H1 (cell line): Measurements from ENCODE around the gene TPD52L1. TPM values are rescaled to one million over a fixed set of nuclear protein-coding genes. Genes with fewer than 3 reads are reported as not detected.
"Not testable (repeated sequence)": the region's sequence is repeated elsewhere in the genome, so short reads cannot be mapped to it uniquely, and the experiment has no call there.

Experiments used
- CTCF ChIA-PET: fragments of 300-600 bp; sonication (Branson Sonifier 250); formaldehyde crosslinking; loops from one replicate; lab custom pipeline; 2021; ENCODE audit not compliant: partially characterized antibody; lab: Charles Lee
- POLR2A ChIA-PET: fragments of 300-600 bp; sonication (Branson Sonifier 250); formaldehyde crosslinking; loops from one replicate; lab custom pipeline; 2021; ENCODE audit warnings: inconsistent platforms; ENCODE audit not compliant: partially characterized antibody; lab: Charles Lee
- DNase-seq, 2 experiments: peaks; one replicate each; pipeline versions ENCODE4 v3.0.0 to v3.0.0-alpha.2; 2010 to 2022; ENCODE audit warnings: low spot score in 2 of 2, low read depth in 1 of 2, mixed read lengths in 1 of 2
- FAIRE-seq: peaks from 2 replicates; lab custom pipeline; 2011; peaks lifted over from hg19 to GRCh38; lab: Jason Lieb, UNC
- H2AFZ ChIP-seq: 2 replicates; pipeline ENCODE4 v1.8.1; 2012; ENCODE audit warnings: low read length, inconsistent platforms
- H2AK5ac ChIP-seq: 2 replicates; pipeline ENCODE4 v1.6.1; 2013; ENCODE audit warnings: low read depth, low read length
- H2BK120ac ChIP-seq: replicated peaks from 2 replicates; pipeline ENCODE3; 2013; ENCODE audit warnings: low read depth, low read length, inconsistent platforms
- H2BK12ac ChIP-seq: 2 replicates; pipeline ENCODE4 v1.6.1; 2013; ENCODE audit warnings: low read depth, low read length
- H2BK15ac ChIP-seq: 2 replicates; pipeline ENCODE4 v1.6.1; 2013; ENCODE audit warnings: low read length
- H2BK20ac ChIP-seq: 2 replicates; pipeline ENCODE4 v1.6.1; 2013; ENCODE audit warnings: low read length
- H2BK5ac ChIP-seq: 2 replicates; pipeline ENCODE4 v1.6.1; 2013; ENCODE audit warnings: low read depth, low read length
- H3K14ac ChIP-seq: 2 replicates; pipeline ENCODE4 v1.6.1; 2013; ENCODE audit warnings: inconsistent platforms; ENCODE audit not compliant: insufficient read length
- H3K18ac ChIP-seq: 2 replicates; pipeline ENCODE4 v1.6.1; 2013; ENCODE audit warnings: low read length; ENCODE audit errors: extremely low read depth
- H3K23ac ChIP-seq: 2 replicates; pipeline ENCODE4 v1.6.1; 2013; ENCODE audit warnings: inconsistent platforms; ENCODE audit not compliant: insufficient read length
- H3K23me2 ChIP-seq: 2 replicates; pipeline ENCODE4 v1.6.1; 2013; ENCODE audit warnings: low read depth, low read length
- H3K27ac ChIP-seq: 2 replicates; pipeline ENCODE4 v1.6.1; 2011; ENCODE audit warnings: low read depth, low read length, inconsistent platforms
- H3K27me3 ChIP-seq, 4 experiments: replicated peaks in 1 of 4; 1 replicate in 1 of 4; 2 replicates in 3 of 4; pipeline versions ENCODE4 v1.6.1 to v1.8.1; 2011 to 2013; ENCODE audit warnings: low read length in 3 of 4, mild to moderate bottlenecking in 3 of 4, inconsistent platforms in 2 of 4, mixed read lengths in 2 of 4, moderate library complexity in 1 of 4; ENCODE audit not compliant: control insufficient read depth in 3 of 4, insufficient read depth in 3 of 4; ENCODE audit errors: extremely low read depth in 1 of 4
- H3K36me3 ChIP-seq, 4 experiments: 2 replicates each; pipeline versions ENCODE4 v1.6.1 to v1.8.1; 2011 to 2013; ENCODE audit warnings: mild to moderate bottlenecking in 4 of 4, low read length in 3 of 4, moderate library complexity in 2 of 4, control low read depth in 1 of 4, inconsistent platforms in 1 of 4; ENCODE audit not compliant: insufficient read depth in 4 of 4, control insufficient read depth in 2 of 4
- H3K4ac ChIP-seq: replicated peaks from 2 replicates; pipeline ENCODE3; 2013; ENCODE audit warnings: low read length, low read depth, mixed read lengths, inconsistent platforms; ENCODE audit not compliant: insufficient read length
- H3K4me1 ChIP-seq, 4 experiments: replicated peaks in 1 of 4; 1 replicate in 1 of 4; 2 replicates in 3 of 4; pipeline versions ENCODE4 v1.6.1 to v1.8.1; 2011 to 2013; ENCODE audit warnings: low read length in 3 of 4, inconsistent platforms in 2 of 4, mixed read lengths in 1 of 4; ENCODE audit not compliant: insufficient read depth in 4 of 4, control insufficient read depth in 3 of 4
- H3K4me2 ChIP-seq, 2 experiments: 2 replicates each; pipeline versions ENCODE4 v1.6.1 to v1.8.1; 2011 to 2013; ENCODE audit warnings: low read depth in 2 of 2, low read length in 2 of 2, control low read depth in 1 of 2, inconsistent platforms in 1 of 2, mild to moderate bottlenecking in 1 of 2; ENCODE audit not compliant: insufficient read depth in 1 of 2
- H3K4me3 ChIP-seq, 4 experiments: fragments of 200-600, 300-600 bp in 1 of 4; sonication (generic), shearing (Covaris generic), sonication (Bioruptor Twin) in 1 of 4; 2 replicates each; pipeline versions ENCODE4 v1.5.1 to v1.8.1; 2011 to 2016; ENCODE audit warnings: low read length in 4 of 4, low read depth in 3 of 4, control low read depth in 2 of 4, inconsistent platforms in 2 of 4, mild to moderate bottlenecking in 2 of 4, mixed read lengths in 1 of 4, moderate library complexity in 1 of 4; ENCODE audit not compliant: insufficient read depth in 2 of 4; ENCODE audit errors: extremely low read depth in 1 of 4
- H3K56ac ChIP-seq: replicated peaks from 2 replicates; pipeline ENCODE3; 2013; ENCODE audit warnings: low read depth, mild to moderate bottlenecking, mixed read lengths, low read length, inconsistent platforms; ENCODE audit not compliant: insufficient read length
- H3K79me1 ChIP-seq: 2 replicates; pipeline ENCODE4 v1.6.1; 2013; ENCODE audit warnings: low read depth, low read length, control low read depth
- H3K79me2 ChIP-seq, 2 experiments: 2 replicates each; pipeline versions ENCODE4 v1.6.1 to v1.8.1; 2012 to 2013; ENCODE audit warnings: low read length in 2 of 2, mild to moderate bottlenecking in 2 of 2, inconsistent platforms in 1 of 2; ENCODE audit not compliant: insufficient read depth in 2 of 2, control insufficient read depth in 1 of 2
- H3K9ac ChIP-seq, 4 experiments: replicated peaks in 1 of 4; 1 replicate in 1 of 4; 2 replicates in 3 of 4; pipeline versions ENCODE4 v1.6.1 to v1.8.1; 2011 to 2013; ENCODE audit warnings: low read depth in 3 of 4, low read length in 3 of 4, control low read depth in 2 of 4, mild to moderate bottlenecking in 2 of 4, moderate library complexity in 2 of 4, inconsistent platforms in 1 of 4; ENCODE audit errors: extremely low read depth in 1 of 4
- H3K9me3 ChIP-seq, 2 experiments: 2 replicates each; pipeline versions ENCODE4 v1.6.1 to v1.8.1; 2012 to 2013; ENCODE audit warnings: mild to moderate bottlenecking in 2 of 2, moderate library complexity in 2 of 2, control low read depth in 1 of 2, inconsistent platforms in 1 of 2, low read depth in 1 of 2, low read length in 1 of 2, mixed read lengths in 1 of 2; ENCODE audit not compliant: insufficient read depth in 2 of 2
- H4K20me1 ChIP-seq, 2 experiments: replicated peaks in 1 of 2; 2 replicates each; pipeline versions ENCODE3 to v1.8.1; 2011 to 2013; ENCODE audit warnings: inconsistent platforms in 2 of 2, low read length in 2 of 2, mild to moderate bottlenecking in 1 of 2; ENCODE audit not compliant: insufficient read depth in 2 of 2, control insufficient read depth in 1 of 2
- H4K5ac ChIP-seq: 2 replicates; pipeline ENCODE4 v1.6.1; 2013; ENCODE audit warnings: low read length, low read depth, mixed read lengths, inconsistent platforms; ENCODE audit not compliant: insufficient read length
- H4K8ac ChIP-seq: 2 replicates; pipeline ENCODE4 v1.8.0; 2013; ENCODE audit warnings: mild to moderate bottlenecking, moderate library complexity, low read length, inconsistent platforms; ENCODE audit not compliant: insufficient read depth; ENCODE audit errors: extremely low read depth
- H4K91ac ChIP-seq: replicated peaks from 2 replicates; pipeline ENCODE3; 2013; ENCODE audit warnings: low read length, mixed read lengths, inconsistent platforms; ENCODE audit not compliant: insufficient read length
- CBX8 ChIP-seq: fragments of 300-800, 300-1000 bp; sonication (generic); IDR thresholded peaks from 2 replicates; pipeline ENCODE4 v1.7.1; 2016; ENCODE audit warnings: low read depth, low read length, borderline replicate concordance
- RNF2 ChIP-seq: fragments of 200-900, 300-1000 bp; sonication (generic); IDR thresholded peaks from 2 replicates; pipeline ENCODE4 v1.7.1; 2016; ENCODE audit warnings: borderline replicate concordance, low read depth, mild to moderate bottlenecking, antibody characterized with exemption, low read length; ENCODE audit not compliant: poor library complexity, severe bottlenecking; ENCODE audit errors: missing control alignments
- RXRA ChIP-seq: IDR thresholded peaks from 2 replicates; pipeline ENCODE4 v1.6.1; 2011; ENCODE audit warnings: low read depth, mild to moderate bottlenecking, low read length, moderate library complexity; ENCODE audit not compliant: insufficient read depth
- SIRT6 ChIP-seq: IDR thresholded peaks from one replicate; pipeline ENCODE4 v1.7.1; 2012; ENCODE audit warnings: low read length, inconsistent platforms
- SP4 ChIP-seq: IDR thresholded peaks from 2 replicates; pipeline ENCODE4 v1.6.1; 2012; ENCODE audit warnings: low read length, inconsistent platforms
- TAF1 ChIP-seq: IDR thresholded peaks from 2 replicates; pipeline ENCODE4 v1.6.1; 2011; ENCODE audit warnings: mild to moderate bottlenecking, low read depth, low read length
- TBP ChIP-seq: IDR thresholded peaks from 2 replicates; pipeline ENCODE4 v1.6.1; 2011; ENCODE audit warnings: low read depth, low read length, improper control_type of control experiment
- TEAD4 ChIP-seq: IDR thresholded peaks from 2 replicates; pipeline ENCODE4 v1.6.1; 2012; ENCODE audit warnings: low read depth, low read length, inconsistent platforms, mixed read lengths
- YY1 ChIP-seq: IDR thresholded peaks from 2 replicates; pipeline ENCODE4 v1.6.1; 2011; ENCODE audit warnings: low read depth, mild to moderate bottlenecking, low read length
- WGBS, 2 experiments: shearing (Covaris generic) in 1 of 2; methylation state at CpG; one replicate each; pipeline versions ENCODE4 v1.1.6 to v1.1.7; 2013 to 2015; ENCODE audit warnings: low lambda C conversion rate in 2 of 2, mixed read lengths in 2 of 2, inconsistent platforms in 1 of 2, low coverage in 1 of 2, missing lambda C conversion rate in 1 of 2; ENCODE audit not compliant: insufficient replicate concordance in 2 of 2, insufficient coverage in 1 of 2, insufficient read length in 1 of 2; ENCODE audit errors: extremely low coverage in 1 of 2, missing lambda C conversion rate in 1 of 2; 5-methylcytosine and 5-hydroxymethylcytosine counted together
- polyA plus RNA-seq, 7 experiments: library from polyadenylated mRNA; depleted of rRNA in 3 of 7; stranded (reverse) in 5 of 7; unstranded in 2 of 7; fragments of >200 nt in 5 of 7; fragments of 200-250 nt in 2 of 7; gene quantifications; 1 replicate in 5 of 7; 2 replicates in 1 of 7; 4 replicates in 1 of 7; pipeline versions ENCODE4 v1.2.1 to v1.2.3, GENCODE V29; 2011 to 2013; ENCODE audit warnings: missing spikeins in 2 of 7, mixed read lengths in 2 of 7
- total RNA-seq: library from RNA; stranded (reverse); fragmentation: NEBNext Ultra II Directional; extraction: Animal tissue kit (Norgen Biotek cat#: 25700); gene quantifications from 2 replicates; pipeline ENCODE4 v1.2.1, GENCODE V29; 2021

TPD52L1 gene
- total and polyA plus RNA-seq, 2 of the 8 experiments (the other 6 are each of a cell fraction or from before 2014, with no cell fraction given) = 7.4 to 14.2 TPM

GRCh38 chr6:125124049-125124669, 29.4 kb upstream of the TPD52L1 start (continued):
- no peak for TF ChIP-seq TEAD4
- no peak for TF ChIP-seq CBX8
- no peak for TF ChIP-seq TAF1
- TF ChIP-seq RNF2 = no peak
- TF ChIP-seq RXRA = no peak
- no peak for TF ChIP-seq SIRT6
- TF ChIP-seq SP4 = no peak
- no peak for TF ChIP-seq TBP
- no peak for TF ChIP-seq YY1

GRCh38 chr6:125125856-125126255, 27.7 kb upstream of the TPD52L1 start:
- H3K56ac ChIP-seq, H3K4me1 ChIP-seq, H3K4ac ChIP-seq, H3K27me3 ChIP-seq, H3K9me3 ChIP-seq, FAIRE-seq, DNase-seq, H3K27ac ChIP-seq, H3K4me3 ChIP-seq, H3K4me2 ChIP-seq, H3K23ac ChIP-seq, H2BK20ac ChIP-seq, H3K14ac ChIP-seq, H2BK120ac ChIP-seq, POLR2A ChIA-PET, H2AK5ac ChIP-seq, H2BK12ac ChIP-seq, H2BK5ac ChIP-seq, H3K36me3 ChIP-seq, H2AFZ ChIP-seq, H3K9ac ChIP-seq, H2BK15ac ChIP-seq, H3K23me2 ChIP-seq, H4K8ac ChIP-seq, H4K20me1 ChIP-seq, H3K79me1 ChIP-seq, H3K79me2 ChIP-seq, H3K18ac ChIP-seq, H4K5ac ChIP-seq, H4K91ac ChIP-seq: not testable (repeated sequence)
- CTCF ChIA-PET = interaction anchor here (4.7 kb wide), 2 partner anchors 12 to 255 kb away, joined by 18 to 38 read pairs; no protein-coding TSS in a partner anchor
- 95% methylated on average over 13 of the region's 23 CpGs; no CpG with 5 or more reads in 1 of the 2 experiments for WGBS, 2 experiments
